GM21529 (cell line): ENCODE measurements around the gene DCAF4.
"Not testable (repeated sequence)": the region's sequence is repeated elsewhere in the genome, so short reads cannot be mapped to it uniquely, and the experiment has no call there.

Experiments used
- ATAC-seq: cut with Tn5 transposase; IDR thresholded peaks from one replicate; pipeline ENCODE4 v1.9.1; 2021; ENCODE audit not compliant: unreplicated experiment

Gene DCAF4

DNA sequence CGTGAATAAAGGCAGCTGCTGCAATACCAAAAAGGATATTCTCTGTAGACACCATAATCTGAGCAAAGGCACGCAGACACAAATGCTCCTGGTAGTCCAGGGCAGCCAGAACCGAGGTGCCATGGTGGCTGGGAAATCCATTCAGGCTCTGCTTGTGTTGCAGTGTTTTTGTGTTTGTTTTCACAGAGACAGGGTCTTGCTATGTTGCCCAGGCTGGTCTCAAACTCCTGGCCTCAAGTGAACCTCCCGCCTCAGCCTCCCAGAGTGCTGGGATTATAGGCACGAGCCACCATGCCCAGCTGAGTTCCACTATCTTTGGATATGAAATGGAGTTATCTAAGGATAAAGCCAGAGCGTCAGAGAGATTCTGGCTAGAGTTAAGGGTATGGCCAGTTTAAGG is 39.8 kb downstream of the DCAF4 start:
- ATAC-seq = no peak

DNA sequence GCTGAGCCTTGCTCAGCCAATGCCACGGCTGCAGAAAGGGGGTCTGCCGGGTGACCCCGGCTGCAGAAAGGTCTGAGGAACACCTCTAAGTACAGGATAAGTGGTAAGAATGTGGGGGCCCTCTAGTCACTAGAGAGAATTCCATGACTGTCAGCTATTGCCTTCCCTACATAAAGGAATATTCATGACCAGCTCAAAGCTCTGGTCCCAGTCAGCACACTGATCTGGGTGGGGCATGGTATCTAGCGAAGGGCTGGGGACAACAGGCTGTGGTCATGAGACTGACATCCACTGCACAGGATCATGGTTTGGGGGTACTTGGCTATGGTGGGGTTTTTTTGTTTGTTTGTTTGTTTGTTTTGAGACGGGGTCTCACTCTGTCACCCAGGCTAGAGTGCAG is 42.1 kb downstream of the DCAF4 start:
- ATAC-seq = no peak

DNA sequence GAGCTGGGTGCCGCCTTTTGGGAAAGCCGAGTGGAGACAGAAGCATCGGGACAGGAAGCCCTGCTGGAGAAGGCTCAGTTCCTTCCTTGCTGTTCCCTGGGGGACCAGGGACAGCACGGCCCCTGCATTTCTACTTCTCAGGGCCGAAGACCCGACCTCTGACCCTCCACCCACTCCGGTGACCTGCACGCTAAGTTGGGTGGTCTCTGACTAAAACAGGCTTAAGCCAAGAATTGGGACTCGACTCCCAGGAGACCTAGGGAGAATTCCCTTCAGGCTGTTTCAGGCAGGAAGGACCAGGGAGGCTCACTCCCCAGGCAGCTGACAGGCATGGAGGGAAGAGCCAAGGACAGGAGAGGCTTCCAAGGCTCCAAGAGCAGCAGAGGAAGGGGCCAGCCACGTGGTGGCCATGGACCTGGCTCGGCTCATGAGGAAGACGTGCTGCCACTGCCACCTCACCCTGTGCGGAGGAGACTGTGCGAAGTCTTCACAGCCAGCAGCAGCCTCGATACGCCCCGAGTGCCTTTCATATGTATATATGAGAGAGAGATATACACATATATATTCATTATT is 43.9 kb downstream of the DCAF4 start:
- no peak for ATAC-seq

DNA sequence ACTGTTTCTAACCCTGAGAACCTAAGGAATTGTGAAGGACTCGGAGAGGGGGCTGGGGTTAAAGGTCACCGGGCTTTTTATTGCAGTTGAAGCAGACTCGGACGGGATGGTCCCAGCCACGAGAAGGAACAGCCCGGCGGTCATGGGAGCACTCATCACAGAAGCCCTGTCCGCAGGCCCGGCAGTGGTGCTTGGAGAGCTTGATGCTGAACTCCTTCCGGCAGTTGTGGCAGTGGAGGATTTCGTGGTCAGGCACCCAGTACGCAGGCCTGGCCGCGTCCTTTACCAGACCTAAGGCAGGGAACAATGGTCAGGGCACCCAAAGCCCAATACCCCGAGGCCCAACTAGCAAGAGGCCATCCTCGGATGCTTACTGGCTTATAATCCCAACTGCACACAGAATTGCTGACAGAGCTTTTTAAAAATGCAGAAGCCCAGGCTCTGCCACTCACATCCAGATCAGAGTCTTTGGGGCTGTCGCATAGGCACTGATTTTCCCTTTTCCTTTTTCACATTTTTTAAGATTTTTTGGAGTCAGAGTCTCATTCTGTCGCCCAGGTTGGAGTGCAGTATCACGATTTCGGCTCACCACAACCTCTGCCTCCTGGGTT is 44.7 kb downstream of the DCAF4 start:
- no peak for ATAC-seq

DNA sequence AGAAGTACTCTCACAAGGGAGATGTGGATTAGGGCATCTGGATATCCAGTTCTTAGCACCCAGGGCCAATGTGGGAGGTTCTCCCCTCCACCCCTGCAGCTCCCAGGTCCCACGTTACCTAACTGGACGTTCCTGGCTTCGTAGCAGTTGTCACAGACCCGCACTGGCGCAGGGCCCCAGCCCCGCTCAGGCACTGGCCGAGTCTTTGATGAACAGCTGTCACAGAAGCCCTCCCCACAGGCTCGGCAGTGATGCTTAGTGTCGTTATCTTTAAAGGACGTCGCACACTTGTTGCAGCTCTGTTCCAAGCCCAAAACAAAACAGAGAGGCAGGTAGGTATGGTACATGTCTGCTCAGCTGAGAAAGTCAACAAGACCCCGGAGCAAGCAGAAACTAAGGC is 48.4 kb downstream of the DCAF4 start:
- no peak for ATAC-seq

DNA sequence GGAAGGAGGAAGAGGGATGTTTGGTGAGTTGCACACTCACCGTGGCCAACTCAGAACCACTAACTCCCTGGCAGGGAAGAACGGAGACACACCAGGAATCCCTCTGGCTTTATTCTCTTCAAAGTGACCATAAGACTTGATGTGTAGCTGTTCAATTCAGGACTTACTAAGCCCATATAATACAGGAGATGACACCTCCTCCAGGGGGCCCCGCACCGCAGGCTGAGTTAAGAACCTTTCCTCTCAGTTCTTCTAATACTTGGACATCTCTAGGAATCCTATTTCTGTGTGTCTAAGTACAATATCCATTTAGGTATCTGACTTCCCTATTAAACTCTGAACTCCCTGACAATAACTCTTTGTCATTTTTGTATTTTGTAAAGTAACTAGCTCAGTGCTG is 49.5 kb downstream of the DCAF4 start:
- ATAC-seq = no peak

DNA sequence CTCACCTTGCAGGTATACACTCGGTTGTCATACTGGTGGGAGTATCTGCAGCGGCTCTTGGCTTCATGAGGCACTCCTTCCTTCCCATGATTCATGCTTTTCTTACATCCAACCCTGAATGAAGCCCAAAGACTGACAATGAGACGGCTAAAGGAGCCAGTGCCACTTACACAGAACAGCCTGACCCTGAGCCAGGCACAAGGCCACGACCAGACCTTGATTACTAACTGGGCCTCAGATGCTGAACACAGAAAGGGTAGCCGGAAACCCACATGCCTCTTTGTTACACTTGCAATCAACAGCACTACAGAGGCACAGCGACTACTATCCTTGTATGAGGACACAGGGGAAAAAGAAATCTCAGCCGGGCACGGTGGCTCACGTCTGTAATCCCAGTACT is 52.6 kb downstream of the DCAF4 start:
- ATAC-seq = no peak

DNA sequence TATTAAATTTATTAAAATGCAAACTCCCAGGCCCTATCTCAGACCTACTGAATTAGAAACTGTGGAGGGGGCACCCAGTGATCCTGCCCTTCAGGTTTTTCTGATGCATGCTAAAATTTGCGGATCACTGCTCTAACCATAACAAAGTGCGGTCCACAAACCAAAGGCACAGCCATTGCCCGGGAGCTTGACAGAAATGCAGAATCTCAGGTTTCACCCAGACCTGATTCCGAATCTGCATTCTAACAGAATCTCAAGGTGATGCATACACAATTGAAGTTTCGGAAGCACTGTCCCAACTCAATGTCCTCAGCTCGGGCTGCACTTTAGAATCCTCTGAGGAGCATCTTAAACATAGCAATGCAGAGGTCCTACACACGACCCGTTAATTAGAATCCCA is 54.6 kb downstream of the DCAF4 start:
- no peak for ATAC-seq

DNA sequence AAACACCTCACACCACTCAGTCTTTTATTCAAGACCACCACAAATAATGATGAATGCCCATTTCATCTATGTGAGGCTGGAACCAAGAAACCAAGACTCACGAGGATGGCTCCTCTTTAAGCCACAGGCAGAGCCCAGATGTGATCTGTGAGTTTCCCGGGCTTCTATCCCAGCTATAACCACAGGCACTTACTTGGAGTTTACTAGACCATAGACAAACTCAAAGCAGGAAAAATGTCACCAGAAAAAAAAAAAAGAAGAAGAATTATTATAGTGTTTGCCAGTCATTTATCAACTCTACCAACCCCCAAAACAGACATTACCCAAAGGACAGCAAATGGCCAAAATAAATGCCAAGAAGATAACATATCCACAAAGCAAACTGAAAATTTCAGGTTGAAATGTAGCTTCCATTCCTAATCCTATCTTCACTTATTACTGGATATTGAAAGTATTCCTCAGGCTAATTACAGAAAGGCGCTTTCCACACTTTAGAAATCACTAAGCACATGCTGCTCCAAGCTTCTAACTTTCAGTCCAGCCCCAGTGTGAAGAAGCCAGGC is 56.0 kb downstream of the DCAF4 start:
- no peak for ATAC-seq

DNA sequence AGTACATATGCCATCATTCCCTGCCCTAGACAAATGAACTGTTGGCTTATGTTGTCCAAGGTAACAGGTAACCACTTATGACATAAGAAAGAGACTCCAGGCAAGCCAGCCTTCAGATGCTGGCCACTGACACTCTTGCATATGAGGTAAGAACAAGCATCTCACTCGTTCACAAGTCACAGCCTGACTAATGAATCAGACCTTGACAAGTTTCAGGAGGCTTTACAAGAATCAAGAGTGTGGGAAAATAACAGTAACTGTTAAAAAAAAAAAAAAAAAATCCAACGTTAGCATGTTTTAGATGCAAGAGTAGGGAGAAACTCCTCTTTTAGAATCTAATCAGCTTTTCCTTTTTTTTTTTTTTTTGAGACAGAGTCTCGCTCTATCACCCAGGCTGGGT is 60.0 kb downstream of the DCAF4 start:
- no peak for ATAC-seq

DNA sequence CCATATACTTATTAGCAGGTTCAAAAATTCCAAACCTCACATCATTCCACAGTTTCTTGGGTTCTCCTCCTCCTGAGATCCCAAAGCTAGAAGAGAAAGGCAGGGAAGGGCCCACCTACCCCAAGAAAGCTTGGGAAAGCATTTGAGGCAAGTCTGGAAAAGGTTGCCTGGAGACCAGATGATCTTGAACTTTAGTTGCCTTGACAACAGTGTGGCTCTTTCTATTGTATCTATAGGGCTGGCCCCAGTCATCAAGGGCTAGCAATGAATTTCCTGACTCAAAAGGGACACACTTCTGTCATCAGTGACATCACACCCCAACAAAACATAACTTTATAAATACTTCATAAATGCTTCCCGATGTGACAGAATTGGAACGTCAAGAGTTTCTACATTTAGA is 60.6 kb downstream of the DCAF4 start:
- ATAC-seq = no peak

DNA sequence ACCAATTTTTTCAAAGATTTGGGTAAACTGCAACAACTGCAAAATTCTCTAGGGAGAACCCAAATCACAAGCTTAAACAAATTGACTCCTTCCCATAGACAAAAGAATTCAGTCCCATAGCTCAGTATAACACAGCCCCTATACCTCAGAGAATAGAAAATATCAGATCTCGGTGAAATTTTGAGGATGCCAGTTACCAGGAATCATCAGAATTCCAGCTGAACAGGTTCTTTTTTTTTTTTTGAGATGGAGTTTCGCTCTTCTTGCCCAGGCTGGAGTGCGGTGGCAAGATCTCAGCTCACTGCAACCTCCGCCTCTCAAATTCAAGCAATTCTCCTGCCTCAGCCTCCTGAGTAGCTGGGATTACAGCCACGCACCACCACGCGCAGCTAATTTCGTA is 63.9 kb downstream of the DCAF4 start:
- ATAC-seq = no peak

DNA sequence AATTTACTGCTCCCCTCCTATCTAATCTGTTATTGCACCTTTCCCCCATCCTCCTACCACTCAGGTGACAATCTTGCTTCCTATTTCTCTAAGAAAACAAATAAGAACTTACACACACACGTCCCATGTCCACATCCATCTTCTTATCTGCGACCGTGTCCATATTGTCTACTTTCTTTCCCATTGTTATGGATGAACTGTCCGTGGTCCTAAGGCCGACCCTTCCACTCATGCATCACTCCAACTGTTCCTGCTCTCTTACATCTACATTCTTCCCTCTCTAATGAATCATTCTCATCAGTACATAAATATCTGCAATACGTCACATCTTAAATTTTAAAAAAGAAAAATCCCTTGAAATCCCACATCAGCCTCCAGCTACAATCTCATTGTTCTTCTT is 70.7 kb downstream of the DCAF4 start:
- no peak for ATAC-seq

DNA sequence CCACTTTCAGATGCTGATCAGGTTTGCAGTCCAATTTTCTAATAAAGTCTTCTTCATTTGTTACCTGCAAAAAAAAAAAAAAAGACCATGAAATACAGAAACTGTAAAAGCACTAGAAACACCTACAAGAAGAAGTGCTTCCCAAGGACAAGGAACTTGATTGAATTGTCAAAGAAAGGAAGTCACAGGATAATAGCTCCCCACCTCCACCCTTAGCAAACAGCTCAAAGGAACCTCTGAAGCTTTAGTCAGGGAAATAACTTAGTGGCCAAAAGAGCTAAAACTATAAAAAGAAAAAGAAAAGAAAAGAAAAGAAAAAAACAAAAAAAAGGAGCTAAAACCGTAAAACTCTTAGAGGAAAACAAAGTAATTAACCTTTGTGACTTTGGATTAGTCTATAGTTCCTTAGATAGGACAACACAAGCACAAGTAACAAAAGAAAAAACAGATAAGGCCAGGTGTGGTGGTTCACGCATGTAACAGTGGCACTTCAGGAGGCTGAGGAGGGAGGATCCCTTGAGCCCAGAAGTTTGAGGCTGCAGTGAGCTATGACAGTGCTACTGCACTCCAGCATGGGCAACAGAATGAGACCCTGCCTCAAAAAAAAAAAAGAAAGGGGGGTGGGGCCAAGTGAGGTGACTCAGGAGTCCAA is 72.1 kb downstream of the DCAF4 start:
- no peak for ATAC-seq

DNA sequence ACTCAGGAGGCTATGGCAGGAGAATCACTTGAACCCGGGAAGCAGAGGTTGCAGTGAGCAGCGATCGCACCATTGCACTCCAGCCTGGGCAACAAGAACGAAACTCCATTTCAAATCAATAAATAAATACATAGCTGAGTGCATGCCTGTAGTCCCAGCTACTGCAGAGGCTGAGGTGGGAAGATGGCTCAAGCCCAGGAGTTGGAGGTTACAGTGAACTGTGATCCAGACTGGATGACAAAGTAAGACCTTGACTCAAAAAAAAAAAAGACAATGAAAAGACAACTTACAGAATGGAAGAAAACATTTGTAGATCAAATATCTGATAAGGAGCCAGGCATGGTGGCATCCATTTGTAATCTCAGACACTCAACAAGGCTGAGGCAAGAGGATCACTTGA is 73.1 kb downstream of the DCAF4 start:
- ATAC-seq = no peak

DNA sequence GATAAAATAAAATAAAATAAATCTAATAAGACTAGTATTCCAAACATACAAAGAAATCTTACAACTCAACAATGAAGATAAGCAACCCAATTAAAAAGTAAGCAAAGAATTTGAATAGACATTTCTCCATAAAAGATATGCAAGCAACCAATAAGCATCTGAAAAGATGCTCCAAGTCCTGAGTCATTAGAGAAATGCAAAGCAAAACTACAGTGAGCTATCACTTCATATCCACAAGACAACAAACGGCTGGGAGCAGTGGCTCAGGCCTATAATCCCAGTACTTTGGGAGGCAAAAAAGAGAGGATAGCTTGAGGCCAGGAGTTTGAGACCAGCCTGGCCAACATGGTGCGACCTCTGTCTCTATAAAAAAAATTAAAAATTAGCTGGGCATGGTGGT is 73.8 kb downstream of the DCAF4 start:
- ATAC-seq = no peak

DNA sequence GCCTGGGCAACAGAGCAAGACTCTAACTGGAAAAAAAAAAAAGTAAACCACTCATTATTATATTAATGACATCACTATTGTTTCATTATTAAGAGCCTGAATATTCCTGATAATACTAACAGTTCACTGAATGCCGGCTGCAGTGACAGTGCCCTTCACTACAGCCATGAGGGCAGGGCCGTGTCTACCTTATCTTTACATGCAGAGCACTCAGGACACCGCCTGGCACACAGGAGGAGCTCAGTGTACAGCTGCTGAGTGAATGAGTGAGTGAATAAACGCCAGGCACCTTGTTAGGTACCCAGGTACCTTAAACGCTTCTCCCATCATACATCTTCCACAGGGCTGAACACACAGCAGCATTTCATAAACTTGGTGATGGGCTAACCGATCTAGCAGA is 77.4 kb downstream of the DCAF4 start:
- ATAC-seq = no peak

DNA sequence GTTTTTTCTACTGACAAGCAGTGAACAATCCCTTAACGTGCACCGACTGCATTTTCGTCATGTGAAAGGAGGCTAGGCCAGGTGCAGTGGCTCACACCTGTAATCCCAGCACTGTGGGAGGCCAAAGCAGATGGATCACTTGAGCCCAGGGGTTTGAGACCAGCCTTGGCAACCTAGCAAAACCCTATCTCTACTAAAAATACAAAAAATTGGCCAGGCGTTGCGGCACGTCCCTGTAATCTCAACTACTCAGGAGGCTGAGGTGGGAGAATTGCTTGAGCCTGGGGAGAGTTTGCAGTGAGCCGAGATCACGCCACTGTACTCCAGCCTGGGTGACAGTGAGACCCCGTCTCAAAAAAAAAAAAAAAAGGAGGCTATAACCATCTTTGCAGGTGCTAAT is 78.4 kb downstream of the DCAF4 start:
- not testable (repeated sequence) for ATAC-seq

DNA sequence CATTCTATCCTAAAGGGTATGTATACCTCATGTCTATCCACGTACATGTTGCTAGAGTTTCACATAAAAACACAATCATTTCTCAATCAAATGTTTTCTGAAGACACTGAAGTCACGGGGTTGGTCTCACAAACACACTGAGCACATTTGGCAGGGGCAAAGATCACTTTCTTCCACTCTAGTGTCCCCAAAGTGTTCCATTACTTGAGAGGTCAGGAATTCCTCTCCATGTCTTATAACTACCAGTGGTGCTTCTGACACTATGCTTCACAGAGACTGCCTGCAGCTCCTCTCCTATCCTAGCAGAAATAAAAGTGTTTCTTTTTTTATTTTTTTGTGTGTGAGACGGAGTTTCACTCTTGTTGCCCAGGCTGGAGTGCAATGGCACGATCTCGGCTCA is 81.6 kb downstream of the DCAF4 start:
- no peak for ATAC-seq

DNA sequence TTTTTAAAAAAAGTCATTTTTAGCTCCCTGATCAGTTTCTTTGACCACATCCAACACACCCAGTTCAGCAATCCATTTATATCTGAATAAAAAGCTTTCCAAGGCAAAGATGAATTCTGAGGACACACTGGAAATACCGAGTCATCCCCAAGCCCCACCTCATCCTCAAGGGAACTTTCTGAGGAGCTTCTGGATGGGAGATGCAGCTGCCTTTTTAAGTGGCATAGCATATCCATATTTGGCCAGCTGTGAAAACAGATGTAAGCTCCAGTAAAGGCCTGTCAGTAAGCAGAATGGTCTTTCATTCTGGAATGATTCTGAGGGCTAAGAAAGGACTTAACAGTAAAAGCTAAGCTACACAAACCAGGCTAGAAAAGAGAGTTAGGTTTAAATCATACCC is 82.2 kb downstream of the DCAF4 start:
- no peak for ATAC-seq
